GM18526 (cell line): ENCODE results near the gene CLDN9.

Experiments
- POLR2A ChIP-seq: IDR thresholded peaks from 3 replicates; pipeline ENCODE4 v1.6.1; 2011; ENCODE audit not compliant: insufficient read length; ENCODE audit errors: extremely low read depth

Gene CLDN9

GRCh38 chr16:3003582-3004270 lies 9.0 kb upstream of the CLDN9 start:
- no peak for TF ChIP-seq POLR2A

GRCh38 chr16:3004319-3004718 lies 8.4 kb upstream of the CLDN9 start:
- no peak for TF ChIP-seq POLR2A

- peak; percentile 15 for TF ChIP-seq POLR2A
Measured at GRCh38 chr16:3004781-3005284, 7.9 kb upstream of the CLDN9 start.

- no peak for TF ChIP-seq POLR2A
Measured at GRCh38 chr16:3007059-3007956, 5.4 kb upstream of the CLDN9 start.

GRCh38 chr16:3007957-3008689 lies 4.6 kb upstream of the CLDN9 start:
- TF ChIP-seq POLR2A, result no peak

- TF ChIP-seq POLR2A, result no peak
Measured at GRCh38 chr16:3008690-3009037, 4.1 kb upstream of the CLDN9 start.

GRCh38 chr16:3009568-3010390 lies 2.9 kb upstream of the CLDN9 start:
- TF ChIP-seq POLR2A, result no peak

GRCh38 chr16:3010510-3010909 lies 2.2 kb upstream of the CLDN9 start:
- no peak for TF ChIP-seq POLR2A

- TF ChIP-seq POLR2A, result no peak
Measured at GRCh38 chr16:3012246-3012645, 477 bp upstream of the CLDN9 start.

GRCh38 chr16:3013491-3013951 lies 798 bp downstream of the CLDN9 start:
- TF ChIP-seq POLR2A, result no peak

- no peak for TF ChIP-seq POLR2A
Measured at GRCh38 chr16:3013998-3014690, 1.4 kb downstream of the CLDN9 start.

GRCh38 chr16:3014971-3015370 lies 2.2 kb downstream of the CLDN9 start:
- TF ChIP-seq POLR2A, result no peak

GRCh38 chr16:3015865-3016521 lies 3.3 kb downstream of the CLDN9 start:
- no peak for TF ChIP-seq POLR2A

- no peak for TF ChIP-seq POLR2A
Measured at GRCh38 chr16:3017344-3017743, 4.6 kb downstream of the CLDN9 start.
